GM21447 (cell line): Measurements from ENCODE around the gene TMEM132C.
"Not testable (repeated sequence)": the region's sequence is repeated elsewhere in the genome, so short reads cannot be mapped to it uniquely, and the experiment has no call there.

Experiments
- ATAC-seq: cut with Tn5 transposase; IDR thresholded peaks from one replicate; pipeline ENCODE4 v1.9.1; 2021; ENCODE audit not compliant: unreplicated experiment

TMEM132C gene

GRCh38 chr12:128551266-128551665 is 284.3 kb downstream of the TMEM132C start:
- ATAC-seq = no peak

GRCh38 chr12:128554546-128555304 is 287.8 kb downstream of the TMEM132C start:
- ATAC-seq = no peak

GRCh38 chr12:128557231-128557630 is 290.3 kb downstream of the TMEM132C start:
- no peak for ATAC-seq

DNA sequence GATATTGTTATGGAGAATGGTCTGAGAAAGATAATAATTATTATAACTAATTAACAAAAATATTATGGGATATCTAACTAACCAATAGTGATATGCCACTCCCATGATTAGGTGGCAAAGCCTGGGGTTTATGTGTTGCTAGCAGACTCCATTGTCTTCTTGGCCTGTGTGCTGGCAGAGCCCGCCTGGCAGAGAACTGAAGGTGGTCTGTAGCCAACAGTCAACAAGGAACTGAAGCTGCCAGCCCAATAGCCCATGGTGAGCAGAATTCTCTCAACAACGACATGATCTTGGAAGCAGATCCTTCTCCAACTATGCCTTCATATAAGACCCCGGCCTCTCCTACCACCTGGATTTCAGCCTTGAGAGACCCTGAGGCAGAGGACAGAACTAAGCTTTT is 298.0 kb downstream of the TMEM132C start:
- ATAC-seq = no peak

- no peak for ATAC-seq
Observed at GRCh38 chr12:128567730-128568129, 300.8 kb downstream of the TMEM132C start.

DNA sequence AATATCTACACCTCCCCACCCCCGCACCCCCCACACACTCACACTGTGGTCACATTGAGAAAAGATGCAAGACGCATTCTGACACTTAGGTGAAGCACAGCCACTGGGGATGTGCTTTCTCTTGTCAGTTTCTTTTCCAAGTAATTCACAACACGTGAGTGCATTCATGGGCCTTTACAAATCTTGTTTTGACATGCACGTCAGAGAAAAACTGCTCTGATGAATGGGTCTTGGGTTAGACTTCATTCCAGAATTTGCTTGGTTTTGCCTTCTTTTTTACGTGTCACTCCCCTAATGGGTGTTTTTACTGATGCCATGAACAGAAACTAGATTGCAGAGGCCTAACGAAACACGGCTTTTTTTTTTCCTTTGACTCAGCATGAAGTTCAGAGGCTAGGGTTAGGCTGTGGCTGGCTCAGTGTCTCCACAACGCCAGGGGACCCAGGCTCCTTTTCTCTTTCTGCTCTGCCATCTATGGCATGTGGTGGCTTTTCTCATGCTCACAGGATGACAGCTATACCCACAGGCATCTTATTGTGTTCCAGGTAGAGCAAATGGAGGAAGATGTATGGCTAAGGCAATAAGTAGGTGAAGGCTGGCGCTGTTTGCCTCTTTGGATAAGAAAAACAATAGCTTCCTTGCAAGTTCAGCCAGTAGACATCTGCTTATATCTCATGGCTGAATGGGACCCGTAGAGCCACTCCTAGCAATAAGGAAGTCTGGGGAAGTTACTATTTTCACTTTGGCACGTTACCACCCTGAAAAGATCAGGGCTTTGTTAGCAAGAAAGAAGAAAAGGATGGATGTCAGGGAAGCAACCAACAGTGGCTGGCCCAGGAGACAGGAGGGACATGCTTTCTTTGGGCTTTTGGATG is 303.5 kb downstream of the TMEM132C start:
- ATAC-seq = no peak

GRCh38 chr12:128571906-128572810 is 305.2 kb downstream of the TMEM132C start:
- no peak for ATAC-seq

DNA sequence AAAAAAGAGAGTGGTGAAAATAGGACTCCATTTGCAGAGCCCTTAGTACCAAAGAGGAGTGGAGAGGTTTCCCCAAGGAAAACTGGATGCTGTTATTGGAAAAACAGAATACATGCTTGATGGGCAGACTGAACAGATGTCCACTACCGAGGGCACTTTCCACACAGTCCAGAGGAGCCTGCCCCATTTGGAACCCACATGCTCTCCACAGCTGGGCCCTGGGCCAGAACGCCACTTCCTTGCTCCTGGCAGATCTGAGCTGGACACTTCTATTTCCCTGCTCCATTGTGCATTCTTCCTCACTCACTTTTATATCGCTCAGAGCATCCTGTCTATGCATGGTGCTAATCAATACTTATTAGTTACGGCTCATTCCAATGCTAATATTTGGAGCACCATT is 306.9 kb downstream of the TMEM132C start:
- ATAC-seq = no peak

DNA sequence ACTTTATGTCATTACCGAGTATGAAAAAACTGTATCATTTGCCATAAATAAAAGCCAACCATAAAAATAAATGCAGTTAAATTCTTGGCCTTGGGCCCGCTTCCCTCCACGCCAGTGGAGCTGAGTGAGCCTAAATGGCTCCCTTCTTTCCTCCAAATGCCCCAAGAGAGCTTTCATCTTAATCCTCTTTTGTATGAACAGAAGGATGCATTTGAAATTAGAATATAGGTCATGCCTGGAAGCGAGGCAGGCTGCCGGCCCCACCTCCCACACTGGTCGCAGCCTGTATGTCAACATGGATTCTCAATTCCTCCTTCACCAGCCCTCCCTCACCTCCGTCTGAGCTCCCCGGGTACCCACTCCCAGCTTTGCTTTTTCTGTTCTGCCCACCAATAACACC is 311.1 kb downstream of the TMEM132C start:
- no peak for ATAC-seq

DNA sequence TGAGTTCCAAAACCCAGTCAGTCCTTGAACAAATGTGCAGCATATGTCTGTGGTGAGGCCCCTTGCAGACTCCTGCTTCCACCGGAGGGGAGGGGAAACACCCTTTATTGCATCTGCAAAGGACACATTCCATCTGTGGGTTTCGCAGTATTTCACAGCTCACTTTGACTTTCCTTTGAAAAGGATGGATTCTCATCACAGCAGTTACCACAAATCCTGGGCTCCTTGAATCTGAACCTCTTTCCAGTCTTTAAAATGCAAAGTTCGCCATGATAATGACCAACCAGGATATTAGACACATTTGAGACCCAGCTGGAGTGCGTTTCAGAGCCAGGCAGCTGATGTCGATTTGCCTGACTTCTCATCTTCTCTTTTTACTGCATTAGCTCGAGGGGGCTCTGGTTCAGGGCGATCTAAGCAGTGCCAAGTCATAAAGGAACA is 314.4 kb downstream of the TMEM132C start:
- ATAC-seq = no peak

DNA sequence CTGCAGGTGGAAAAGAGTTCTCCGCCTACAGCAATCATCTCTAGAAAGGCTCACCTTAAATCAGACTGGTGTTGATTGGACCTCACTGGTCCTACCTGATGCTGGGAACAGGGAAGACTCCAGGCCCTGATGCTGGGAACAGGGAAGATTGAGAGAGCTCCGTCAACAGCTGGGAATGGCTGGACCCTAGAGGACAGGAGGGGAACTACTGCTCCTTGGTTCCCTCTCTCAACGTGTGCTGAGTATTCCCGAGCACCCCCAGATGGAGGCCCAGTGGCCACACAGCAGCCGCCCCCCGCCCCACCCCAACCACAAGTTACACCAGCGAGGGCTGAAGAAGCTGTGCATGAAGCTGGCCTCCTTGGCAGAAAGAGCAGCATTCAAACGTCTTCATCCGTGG is 316.5 kb downstream of the TMEM132C start:
- ATAC-seq = no peak

- ATAC-seq = no peak
Observed at GRCh38 chr12:128586451-128587029, 319.6 kb downstream of the TMEM132C start.

GRCh38 chr12:128587918-128588317 is 320.9 kb downstream of the TMEM132C start:
- no peak for ATAC-seq

DNA sequence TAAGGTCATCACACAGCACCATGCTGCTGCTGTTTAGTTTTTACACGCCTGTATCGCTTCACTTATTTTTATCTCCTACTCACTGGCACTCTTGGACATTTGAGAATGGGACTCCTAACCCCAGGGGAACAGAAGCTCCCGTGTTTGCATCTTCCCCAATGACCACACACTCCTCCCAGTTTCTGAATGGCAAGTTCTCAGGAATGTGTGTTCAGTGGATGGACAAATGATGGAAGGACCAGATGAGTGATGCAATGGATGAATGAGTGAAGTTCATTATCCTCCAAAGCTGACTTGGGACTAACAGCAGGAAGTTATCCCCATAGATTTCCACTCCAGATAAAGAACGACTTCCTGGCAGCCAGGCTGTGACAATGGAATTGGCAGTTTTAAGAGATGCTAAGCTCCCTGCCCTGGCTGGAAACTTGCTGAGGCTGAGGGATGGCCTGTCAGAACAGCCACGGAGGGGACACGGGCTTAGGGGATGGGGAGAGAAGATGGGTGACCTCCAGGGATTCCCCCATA is 325.3 kb downstream of the TMEM132C start:
- no peak for ATAC-seq

DNA sequence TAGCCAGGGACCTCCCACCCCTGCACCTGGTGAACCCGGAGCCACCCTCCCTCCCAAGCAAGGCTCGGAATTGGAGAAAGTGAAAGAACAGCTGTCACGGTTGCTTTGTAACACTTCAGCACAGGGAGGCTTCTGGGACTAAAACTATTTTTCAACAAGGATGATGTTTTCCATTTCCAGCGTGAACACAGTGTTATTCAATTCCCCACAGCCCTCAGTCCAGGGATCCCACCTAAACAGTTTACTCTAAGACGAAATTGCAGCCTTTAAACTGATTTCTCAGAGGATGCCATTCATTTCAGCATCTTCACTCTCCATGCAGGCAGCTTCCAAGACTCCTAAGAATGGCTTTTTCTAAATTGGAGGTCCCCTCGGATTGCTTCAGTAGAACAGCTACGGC is 327.6 kb downstream of the TMEM132C start:
- no peak for ATAC-seq

GRCh38 chr12:128595609-128596008 is 328.6 kb downstream of the TMEM132C start:
- no peak for ATAC-seq

- no peak for ATAC-seq
Observed at GRCh38 chr12:128600886-128601285, 333.9 kb downstream of the TMEM132C start.

DNA sequence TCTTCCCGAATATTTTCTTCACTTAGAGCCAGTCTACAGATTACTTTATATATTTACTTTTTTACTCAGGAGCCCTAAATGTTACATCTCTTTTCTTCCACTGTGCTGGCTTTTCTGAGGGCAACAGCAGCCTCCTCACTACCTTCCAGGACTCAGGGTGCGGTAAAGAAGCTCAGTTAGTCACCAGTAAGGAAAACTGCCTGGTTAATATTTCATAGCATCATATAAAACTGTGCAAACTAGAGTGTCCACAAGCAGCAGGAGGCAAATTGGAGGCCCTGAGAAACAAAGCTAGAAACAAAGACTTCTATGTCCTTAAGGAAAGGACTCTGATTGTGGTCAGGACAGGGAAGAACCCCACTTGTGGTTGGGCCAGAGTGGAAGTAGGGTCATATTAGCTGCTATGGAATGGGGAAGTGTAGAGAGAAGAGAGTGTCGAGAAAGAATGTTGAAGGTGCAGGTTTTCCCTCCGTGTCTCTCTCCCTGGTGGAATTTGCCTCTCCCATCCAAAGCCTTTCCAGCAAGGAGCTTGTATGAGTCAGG is 336.7 kb downstream of the TMEM132C start:
- ATAC-seq = no peak

DNA sequence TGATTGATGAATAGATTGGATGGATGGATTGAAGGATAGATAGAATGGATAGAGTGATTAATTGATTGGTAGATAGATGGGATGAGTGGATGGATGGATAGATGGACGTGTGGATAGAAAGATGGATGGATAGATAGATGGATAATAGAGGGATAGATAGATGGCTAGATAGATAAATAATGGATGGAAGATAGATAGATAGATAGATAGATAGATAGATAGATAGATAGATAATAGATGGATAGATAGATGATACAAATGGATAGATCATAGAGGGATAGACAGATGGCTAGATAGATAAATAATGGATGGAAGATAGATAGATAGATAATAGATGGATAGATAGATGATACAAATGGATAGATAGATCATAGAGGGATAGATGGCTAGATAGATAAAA is 337.2 kb downstream of the TMEM132C start:
- ATAC-seq = not testable (repeated sequence)

DNA sequence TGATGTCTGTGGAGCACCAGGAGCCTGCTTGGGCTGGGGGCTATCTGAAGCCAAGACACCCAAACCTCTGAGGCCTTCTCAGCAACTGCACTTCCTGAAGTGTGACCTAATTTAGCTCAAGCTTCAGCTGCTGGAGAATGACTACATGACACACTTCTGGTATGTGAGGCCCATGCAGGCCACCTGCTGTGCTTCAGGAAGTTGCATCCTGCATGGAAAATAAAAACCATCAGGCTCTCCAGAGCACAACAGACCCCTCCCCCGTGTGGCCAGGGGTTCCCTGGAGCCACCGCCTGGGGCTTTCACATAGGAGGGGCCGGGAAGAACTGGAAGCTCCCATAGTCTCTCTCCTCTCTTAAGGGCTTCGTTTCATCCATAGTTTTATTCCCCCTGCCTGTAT is 339.1 kb downstream of the TMEM132C start:
- ATAC-seq = no peak
